GM21367 (cell line): ENCODE results near the gene MICAL3.

Source experiments
- ATAC-seq: cut with Tn5 transposase; IDR thresholded peaks from one replicate; pipeline ENCODE4 v1.9.1; 2021; ENCODE audit not compliant: unreplicated experiment

The MICAL3 gene

DNA sequence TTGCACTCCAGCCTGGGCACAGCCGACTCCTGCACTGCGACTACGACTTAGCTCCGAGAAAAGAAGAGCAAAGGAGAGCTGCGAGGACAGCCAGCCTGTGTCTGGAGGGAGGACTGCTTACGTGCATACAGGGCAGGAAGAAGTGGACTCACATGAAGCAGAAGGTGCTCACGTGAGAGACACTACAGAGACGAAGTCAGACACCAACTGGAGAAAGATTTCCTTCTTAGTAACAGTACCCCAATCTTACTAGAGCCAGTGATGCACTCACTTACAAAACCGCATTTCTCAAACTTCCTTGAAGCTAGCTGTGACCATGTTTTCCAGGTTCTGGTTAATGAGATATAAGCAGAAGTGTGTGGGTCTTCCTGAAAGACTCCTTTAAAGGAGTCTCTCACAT lies 67.7 kb downstream of the MICAL3 start:
- no peak for ATAC-seq

DNA sequence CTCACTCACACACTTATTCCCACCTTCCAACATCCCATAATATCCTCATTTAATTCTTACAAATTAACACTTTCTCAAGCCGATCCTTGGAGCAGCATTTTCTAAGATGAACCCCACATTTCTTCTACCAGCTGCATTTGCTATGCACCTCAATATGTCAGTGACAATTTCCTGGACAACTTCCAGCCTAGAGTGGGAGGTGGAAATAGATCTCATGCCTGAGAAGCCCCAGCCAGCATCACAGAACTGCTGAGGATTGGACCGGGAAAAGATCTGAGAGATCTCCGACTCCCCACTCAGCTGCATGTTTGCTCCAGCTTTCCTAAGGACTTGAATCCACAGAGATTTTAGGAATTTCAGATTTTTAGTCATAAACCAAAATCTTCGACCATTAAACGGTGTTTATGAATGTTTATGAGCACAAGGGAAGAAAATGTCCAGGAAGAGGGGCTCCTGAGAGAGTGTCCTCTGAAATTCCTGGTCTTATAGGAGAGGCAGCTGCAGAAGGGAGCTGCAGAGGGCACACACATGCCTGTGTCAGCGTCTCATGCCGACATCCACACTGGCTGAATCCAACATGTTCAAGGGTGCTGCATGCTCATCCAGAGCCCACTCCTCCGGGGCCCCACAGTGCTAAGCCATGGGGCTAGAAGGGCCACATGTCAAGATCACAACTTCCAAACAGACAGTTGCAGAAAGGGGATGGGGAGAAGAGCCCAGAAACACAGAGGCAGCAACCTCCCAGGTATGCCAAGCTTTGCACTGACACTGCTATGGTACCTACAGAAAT lies 68.6 kb downstream of the MICAL3 start:
- ATAC-seq: no peak

DNA sequence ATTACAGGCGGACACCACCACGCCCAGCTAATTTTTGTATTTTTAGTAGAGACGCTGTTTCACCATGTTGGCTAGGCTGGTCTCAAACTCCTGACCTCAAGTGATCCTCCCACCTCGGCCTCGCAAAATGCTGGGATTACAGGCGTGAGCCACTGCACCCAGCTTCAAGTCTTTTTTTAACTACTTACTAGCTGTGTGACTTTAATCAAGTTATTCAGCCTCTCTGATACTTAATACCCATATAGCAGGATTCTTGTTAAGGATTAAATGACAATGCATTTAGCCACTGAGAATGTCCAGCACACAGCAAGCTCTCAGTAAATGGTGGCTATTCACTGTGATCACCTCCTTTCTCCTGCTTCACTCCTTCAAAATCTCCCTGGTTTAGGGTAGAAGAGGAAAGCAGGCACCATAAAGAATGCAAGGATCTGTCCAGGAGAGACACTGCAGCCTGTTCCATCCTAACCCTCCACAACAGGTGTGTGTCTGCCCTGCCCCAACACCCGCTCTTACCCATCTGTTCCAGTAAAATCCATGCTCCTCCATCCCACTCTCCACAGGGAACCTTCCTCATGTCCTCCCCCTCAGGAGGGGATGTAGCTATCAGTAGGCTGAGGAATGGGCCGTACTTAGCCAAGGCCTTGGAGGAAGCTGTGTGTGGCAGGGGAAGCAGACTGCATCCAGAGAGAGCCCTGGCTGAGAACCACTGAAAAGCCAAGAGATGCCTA lies 69.3 kb downstream of the MICAL3 start:
- ATAC-seq: no peak

DNA sequence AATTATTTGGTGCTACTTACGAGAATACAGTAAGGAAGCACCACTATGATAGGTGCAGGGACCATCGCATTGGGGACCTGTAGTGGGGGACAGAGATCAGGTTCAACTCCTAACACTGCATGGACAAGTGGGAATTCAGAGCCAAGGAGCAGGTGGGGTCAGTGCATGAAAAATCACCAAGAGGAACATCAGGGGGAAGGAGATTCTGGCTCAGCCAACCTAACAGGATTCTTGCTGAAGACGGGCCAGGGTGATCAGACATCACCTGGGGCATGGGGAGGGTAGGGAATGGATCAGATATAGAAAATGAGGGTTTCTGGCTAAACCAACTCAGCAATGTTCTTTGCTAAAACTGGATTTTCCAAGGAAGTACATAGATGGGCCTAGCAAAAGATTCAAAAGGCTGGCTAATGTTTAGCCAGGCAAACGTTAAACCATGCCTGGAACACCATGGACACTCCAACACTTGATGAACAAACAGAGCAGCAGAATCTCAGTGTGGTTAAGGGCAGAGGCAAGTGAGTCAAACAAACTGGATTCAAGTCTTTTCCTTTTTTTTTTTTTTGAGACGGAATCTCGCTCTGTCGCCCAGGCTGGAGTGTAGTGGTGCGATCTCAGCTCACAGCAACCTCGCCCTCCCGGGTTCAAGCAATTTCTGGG lies 70.0 kb downstream of the MICAL3 start:
- no peak for ATAC-seq

DNA sequence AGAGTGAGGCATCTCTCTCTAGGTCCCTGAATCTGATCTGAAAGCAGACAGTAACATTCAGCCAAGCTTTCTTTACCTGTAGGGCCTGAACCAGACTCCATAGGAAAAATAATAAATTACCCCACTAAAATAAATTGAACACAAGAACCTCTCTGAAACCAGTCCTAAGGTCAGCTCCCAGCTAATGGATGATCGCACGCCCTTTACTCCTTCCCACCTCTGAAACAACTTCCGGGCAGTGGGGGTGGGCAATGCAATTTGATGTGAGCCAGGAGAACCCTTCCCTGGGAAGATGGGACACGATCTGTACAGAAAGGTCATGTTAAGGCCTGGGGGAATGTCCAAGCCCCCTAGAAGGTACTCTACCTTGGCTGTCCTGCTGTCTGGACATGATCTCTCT lies 71.2 kb downstream of the MICAL3 start:
- no peak for ATAC-seq

DNA sequence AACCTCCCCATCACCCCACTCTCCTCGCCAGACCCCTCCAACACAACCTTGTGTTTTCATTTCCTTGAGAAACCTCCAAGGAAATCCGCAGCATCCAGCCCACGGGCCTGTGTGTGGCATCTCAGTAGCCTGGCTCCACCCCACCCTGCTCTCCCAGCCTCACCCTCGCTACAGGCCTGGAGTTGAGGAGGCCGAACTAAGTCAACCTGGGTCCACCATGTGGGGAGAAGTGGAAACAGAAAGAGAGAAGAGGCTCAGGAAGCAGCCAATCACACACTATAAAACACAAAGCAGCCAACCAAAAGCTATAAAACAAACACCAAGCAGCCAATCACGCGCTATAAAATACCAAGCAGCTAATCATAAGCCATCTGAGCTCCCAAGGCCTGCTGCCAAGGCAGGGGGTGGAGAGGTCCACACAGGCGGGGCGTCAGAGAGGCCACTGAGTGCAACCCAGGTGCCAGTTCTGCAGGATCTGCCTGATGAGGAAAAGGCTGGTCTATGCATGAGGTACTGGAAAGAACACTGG lies 72.0 kb downstream of the MICAL3 start:
- ATAC-seq: no peak

DNA sequence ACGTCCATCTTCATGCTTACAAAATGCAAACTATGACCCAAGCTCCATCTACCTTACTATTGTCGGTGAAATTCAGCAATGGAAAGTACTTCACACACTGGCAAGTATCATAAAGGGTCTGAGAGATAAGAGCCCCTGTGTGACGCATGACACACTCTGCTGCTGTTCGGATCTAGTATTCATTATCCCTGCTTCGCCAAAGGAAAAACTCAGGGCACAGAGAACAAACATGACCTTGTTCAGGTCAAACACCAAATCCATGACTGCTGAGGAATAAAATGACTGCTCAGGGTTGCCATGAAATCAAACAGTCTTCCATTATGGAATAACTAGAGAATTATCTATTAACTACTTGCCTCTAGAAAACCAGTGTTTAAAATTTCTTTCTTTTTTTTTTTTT lies 73.0 kb downstream of the MICAL3 start:
- no peak for ATAC-seq

DNA sequence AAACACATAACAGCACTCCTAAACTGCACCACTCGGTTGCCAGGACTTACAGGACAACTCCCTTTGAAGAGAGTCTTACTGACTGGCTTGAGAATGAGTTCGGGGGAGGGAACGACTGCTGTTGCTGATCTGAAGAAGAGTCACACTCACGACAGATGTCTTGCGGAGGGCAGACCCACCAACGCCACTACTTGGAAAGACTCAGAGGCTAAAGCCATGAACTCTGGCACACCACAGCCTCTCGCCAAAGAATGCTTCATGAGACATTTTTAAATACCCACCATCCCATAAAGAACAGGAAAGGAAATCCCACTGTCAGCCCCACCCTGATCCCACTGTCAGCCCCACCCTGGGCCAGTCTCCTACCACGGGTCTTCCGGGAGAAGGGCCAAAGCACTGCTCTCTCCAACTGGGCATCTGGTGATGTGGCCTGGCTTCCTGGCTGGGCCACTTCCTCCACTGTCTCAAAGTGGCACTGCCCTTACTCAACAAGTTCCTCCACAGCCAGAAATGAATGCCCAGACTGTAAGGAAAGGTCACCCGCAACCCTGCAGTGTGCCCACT lies 73.6 kb downstream of the MICAL3 start:
- no peak for ATAC-seq

DNA sequence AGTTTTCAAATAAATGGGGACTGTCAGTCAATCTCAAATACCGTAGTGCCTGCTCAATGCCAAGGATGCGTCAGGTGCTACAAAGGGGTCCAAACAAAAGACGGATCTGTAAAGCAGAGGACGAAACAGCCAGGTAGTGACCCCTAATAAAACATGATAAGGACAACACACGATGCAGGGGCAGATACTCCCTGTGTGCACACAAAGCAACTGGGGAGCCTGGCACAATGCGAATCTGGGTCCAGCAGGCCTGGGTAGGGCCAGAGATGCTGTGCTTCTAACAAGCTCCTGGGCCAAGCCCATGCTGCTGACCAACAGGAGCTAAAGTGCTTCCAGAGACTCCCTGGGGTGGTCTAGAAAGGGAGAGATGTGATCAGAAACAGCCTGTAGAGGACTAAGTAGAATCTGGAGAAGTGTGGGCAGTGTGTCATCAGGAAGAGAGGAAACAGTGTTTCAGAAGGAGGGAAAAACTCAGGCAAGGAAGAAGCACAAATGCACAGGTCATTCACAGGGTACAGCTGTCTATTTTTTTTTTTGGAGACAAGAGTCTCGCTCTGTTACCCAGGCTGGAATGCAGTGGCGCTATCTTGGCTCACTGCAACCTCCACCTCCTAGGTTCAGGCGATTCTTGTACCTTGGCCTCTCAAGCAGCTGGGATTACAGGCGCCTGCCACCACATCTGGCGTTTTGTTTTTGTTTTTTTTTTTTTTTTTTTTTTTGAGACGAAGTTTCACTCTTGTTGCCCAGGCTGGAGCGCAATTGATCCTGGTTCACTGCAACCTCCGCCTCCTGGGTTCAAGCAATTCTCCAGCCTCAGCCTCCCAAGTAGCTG lies 74.5 kb downstream of the MICAL3 start:
- no peak for ATAC-seq

DNA sequence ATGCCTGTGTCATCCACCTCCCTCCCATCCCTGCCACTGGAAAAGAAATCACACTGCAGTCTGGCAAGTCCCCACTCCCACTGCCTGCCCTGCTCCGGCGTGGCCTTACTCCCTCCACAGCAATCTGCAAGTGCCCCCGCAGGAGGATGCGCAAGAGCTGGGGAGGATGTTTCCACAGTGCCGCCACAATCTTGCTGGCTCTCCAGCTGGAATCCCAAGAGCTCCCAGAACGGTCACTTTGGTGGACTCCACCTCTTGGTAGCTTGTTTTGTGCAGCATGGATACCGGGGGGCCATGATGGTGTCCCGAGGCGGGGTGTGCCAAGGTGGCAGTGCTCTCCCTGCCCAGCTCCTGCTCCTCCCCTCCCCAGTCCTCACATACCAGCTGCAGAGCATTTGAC lies 76.3 kb downstream of the MICAL3 start:
- ATAC-seq: no peak

DNA sequence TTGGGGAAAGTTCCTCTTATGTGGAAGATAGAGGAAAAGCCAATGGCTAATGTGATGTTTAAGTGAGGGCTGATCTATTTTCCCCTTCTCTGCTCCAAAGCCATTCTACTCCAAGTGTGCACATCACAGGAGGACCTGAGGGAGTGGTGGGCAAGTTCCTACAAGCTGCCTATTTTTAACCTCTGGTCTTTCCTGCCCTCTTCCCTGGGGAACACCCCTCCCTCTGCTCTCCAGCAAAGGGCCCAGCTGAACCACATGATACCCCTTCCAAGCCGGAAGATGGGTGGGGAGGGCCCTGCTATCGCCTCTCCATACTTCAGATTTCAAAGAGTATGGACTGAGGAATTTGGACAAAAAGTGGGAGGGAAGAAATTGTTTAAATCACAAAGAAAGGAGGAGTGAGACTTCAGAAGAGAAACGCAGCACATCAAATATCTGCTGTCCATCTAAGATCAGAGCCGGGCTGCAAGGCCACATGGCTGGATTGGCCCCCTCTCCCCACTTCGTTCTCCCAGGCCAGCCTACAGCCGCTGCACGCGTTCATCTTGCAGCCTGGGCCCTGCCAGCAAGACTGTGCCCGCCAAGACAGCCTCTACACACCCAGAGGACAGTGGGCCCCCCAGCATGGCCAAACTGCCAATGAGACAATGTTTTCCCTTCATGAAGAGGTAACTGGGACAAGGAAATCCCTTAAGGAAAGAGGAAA lies 77.5 kb downstream of the MICAL3 start:
- ATAC-seq: no peak

DNA sequence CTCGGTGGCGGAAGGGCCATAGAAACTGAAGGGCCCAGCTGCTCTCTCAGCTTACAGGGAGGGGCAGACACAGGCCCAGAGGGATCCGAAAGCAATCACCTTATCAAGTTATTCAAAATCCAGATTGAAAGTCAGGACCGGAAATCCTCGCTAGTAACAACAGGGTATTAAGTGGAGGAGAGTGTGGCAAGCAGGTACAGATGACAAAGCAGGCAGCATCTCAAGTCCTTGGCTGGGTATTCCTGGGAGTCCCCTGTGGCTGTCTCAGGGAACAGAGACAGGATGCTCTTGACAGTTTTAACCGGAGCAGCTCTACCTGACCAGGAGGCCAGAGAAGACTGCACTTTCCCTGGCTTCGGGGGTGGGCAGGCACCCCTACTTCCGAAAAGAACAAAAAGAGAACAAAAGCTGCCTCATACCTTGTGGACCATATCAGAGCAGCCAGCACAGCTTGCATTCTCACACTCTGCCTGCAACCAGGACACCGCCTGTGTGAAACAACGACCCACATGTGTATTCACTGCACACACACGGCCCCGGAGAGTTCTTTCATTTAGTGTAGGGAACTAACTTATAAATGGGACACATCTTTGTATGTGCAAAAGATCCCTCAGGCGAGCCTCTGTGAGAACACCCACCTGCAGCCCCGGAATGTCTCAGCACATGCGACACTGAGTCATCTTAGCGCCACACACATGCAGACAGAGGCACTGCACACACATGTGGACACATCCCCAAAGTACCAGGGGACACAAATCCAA lies 78.3 kb downstream of the MICAL3 start:
- no peak for ATAC-seq

DNA sequence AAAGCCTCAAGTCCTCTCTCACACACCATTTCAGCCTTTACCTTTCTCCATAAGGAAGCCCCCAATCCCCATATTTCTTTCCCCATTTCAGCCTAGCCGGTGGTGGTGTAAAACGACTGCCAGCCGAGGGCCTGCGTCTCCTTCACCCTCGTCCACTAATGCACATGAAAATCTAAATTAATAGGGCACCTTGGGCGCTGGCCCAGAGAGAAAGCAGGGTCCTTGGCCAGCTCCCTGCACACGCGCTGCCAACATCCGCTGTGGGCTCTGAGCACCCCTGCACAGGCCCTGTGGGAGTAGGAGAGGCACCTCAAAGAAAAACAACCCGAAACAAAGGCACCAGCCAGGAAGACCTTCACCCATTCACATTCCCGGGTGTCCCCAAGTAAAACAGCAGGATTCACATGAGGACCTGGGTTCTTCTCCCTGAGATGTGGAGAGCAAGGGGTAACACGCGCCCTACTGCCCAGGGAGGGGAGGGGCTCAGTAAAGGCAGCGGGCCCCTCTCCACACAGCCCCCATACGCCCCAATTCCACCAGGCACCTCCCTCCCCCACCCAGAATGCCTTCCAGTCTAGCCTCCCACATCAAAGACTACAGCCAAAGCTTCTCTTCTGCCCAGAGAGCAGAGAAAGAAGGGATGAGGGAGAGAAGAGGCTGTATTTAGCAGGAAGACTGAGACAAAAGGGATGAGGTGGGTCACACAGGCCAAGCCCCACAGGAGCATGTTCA lies 79.0 kb downstream of the MICAL3 start:
- ATAC-seq: no peak

DNA sequence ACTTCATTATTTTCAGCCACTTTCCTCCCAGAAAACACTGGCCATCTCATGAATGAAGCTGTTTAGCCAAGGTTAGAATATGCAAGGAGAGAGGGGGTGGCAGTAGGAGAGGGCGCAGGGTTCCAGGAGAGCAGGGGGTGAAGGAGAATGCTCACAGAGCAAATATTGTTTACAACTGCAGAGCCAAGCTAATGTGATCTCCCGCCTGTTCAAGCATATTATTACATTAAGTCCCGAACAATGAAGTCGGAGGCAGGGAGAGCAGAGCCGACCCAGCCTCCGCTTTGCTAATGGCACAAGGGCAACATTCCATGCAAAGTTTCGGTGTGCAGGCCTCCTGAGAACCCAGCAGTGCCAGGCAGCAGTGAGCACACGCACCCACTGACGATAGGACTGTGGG lies 80.1 kb downstream of the MICAL3 start:
- ATAC-seq: no peak

DNA sequence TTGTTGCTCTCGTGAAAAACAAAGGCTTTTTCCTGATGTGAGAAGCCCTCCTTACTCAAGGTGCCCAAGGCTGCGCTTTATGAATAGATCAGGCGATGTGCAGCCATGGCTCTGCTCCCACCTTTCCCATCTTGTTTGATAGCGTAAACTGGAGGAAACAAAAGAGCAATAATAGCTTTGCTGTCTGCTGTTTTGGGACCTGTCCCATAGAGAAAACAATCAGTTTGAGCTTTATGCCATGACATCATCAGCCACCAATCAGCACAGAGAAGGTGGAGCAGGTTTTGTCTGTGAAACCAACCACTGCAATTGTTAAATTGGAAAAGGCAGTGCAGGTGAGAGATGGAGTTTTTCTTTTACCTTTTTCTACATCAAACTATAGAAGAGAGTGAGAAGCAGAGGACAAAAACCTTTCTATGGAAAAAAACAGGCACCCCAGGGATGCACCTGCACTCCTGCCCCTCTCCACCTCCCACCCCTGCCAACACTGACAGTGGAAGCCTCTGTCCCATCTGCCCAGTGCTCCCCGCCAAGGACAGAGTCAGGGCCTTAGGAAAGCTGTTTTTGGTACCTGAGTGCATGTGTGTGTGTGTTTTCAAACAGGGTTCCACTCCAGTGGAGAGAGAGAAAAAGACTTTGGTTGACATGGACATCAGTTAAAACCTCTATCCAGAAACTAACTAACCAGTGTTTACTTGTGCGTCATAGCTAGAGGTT lies 80.7 kb downstream of the MICAL3 start:
- ATAC-seq: no peak

DNA sequence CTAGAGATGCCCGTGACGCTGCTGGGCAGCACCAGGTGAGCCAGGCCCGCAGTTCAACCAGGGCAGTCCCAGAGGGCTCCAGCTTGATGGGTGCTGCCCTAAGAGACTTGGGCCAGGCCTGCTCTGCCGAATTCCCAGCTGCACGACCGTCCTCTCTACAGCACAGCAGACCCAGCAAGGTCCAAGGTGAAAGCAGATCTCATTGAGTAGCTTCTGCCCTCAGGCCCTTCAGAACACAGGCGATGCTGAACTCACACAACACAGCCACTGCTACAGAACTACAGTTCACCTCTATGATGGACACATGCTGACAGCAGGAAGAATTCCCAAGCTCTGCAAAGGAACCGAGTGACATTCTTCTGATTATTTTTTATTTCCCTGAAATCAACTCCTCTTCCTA lies 81.6 kb downstream of the MICAL3 start:
- no peak for ATAC-seq

DNA sequence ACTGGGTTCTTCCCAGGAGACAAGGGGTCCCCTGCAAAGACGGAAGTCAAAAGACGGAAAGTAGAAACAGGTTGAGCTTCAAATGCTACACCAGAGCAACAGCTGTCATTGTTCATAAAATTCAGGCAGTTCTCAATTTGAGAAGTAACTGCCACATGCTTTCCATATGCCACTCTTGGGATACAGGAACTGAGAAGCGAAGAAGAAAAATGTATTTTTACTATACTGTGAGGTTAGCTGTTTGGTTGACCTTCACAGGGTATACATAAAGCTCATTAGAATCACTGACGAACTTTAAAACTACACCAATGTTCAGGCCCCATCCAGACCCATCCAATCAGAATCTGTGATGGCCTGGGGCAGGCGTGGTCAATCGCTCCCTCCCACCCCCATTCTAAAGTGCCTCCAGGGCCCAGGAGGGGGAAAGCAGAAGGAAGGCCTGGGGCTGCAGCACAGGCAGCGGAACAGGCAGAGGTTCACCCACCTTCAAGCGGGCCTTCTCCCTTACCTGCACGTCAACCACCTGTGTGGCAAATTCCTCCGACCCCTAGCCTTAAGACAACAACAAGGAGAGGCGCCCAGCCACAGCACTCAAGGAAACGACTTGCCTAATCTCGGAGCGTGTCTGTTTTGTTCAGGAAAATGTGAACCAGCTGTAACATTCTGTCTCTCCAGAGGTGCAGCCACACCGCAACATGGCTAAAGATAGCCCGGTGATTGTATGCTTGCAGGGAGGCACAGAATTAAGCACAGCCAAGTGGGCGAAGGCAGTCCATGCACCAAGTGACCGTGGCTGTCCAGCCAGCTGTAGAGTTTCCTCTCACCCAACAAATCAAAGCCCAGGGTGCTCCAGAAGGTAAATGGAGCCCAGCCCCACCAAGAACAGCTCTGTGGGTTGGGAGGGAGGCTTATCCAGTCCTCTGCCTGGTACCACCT lies 82.6 kb downstream of the MICAL3 start:
- no peak for ATAC-seq
